HepG2 (cell line): ENCODE measurements around the gene CKAP5. TPM values are rescaled to one million over a fixed set of nuclear protein-coding genes. Genes with fewer than 3 reads are reported as not detected.

Source experiments
- AGO1 ChIP-seq: fragments of 200-400 bp; formaldehyde crosslinking; IDR thresholded peaks from 2 replicates; pipeline ENCODE4 v1.6.1; 2017; ENCODE audit warnings: mild to moderate bottlenecking, low read depth, low read length, moderate library complexity; ENCODE audit not compliant: poor library complexity, severe bottlenecking
- CCAR2 ChIP-seq: fragments of 200-400 bp; formaldehyde crosslinking; optimal IDR thresholded peaks from 2 replicates; pipeline ENCODE3; 2018; ENCODE audit warnings: low read depth, mild to moderate bottlenecking, low read length, moderate library complexity
- HNRNPLL ChIP-seq: fragments of 200-400 bp; formaldehyde crosslinking; IDR thresholded peaks from 2 replicates; pipeline ENCODE4 v1.6.1; 2017; ENCODE audit warnings: mild to moderate bottlenecking, low read depth, low read length; ENCODE audit not compliant: poor library complexity, severe bottlenecking
- HOXA3 ChIP-seq: sonication (generic); formaldehyde crosslinking; IDR thresholded peaks from 2 replicates; pipeline ENCODE4 v1.5.0; 2020; ENCODE audit warnings: missing genetic modification reagents
- NFATC3 ChIP-seq: sonication (generic); formaldehyde crosslinking; IDR thresholded peaks from 2 replicates; pipeline ENCODE4 v1.5.1; 2020; ENCODE audit warnings: mild to moderate bottlenecking, missing genetic modification reagents
- RAD21 ChIP-seq: fragments of 450-650 bp; formaldehyde crosslinking; IDR thresholded peaks from 2 replicates; pipeline ENCODE4 v1.5.0; 2020; ENCODE audit warnings: mild to moderate bottlenecking
- SIN3A ChIP-seq: IDR thresholded peaks from 2 replicates; pipeline ENCODE4 v1.6.1; 2011; ENCODE audit warnings: low read depth, mild to moderate bottlenecking, control low read depth, low read length, borderline replicate concordance
- SNAPC2 ChIP-seq: sonication (generic); formaldehyde crosslinking; IDR thresholded peaks from 2 replicates; pipeline ENCODE4 v1.8.1; 2022; ENCODE audit warnings: mild to moderate bottlenecking, missing genetic modification reagents
- SRSF4 ChIP-seq: fragments of 200-400 bp; formaldehyde crosslinking; IDR thresholded peaks from one replicate; pipeline ENCODE4 v1.6.1; 2018; ENCODE audit warnings: mild to moderate bottlenecking, low read depth, low read length, moderate library complexity; ENCODE audit not compliant: poor library complexity, severe bottlenecking
- ZMYM2 ChIP-seq: sonication (generic); formaldehyde crosslinking; IDR thresholded peaks from 2 replicates; pipeline ENCODE4 v1.8.0; 2022; ENCODE audit warnings: mild to moderate bottlenecking, missing genetic modification reagents
- ZMYM4 ChIP-seq: sonication (generic); formaldehyde crosslinking; IDR thresholded peaks from 2 replicates; pipeline ENCODE4 v1.8.1; 2023; ENCODE audit warnings: mild to moderate bottlenecking, missing genetic modification reagents
- ZNF672 ChIP-seq: sonication (generic); formaldehyde crosslinking; IDR thresholded peaks from 2 replicates; pipeline ENCODE4 v1.8.1; 2022; ENCODE audit warnings: missing genetic modification reagents
- ZNF724P ChIP-seq: sonication (generic); formaldehyde crosslinking; IDR thresholded peaks from 2 replicates; pipeline ENCODE4 v1.8.0; 2022; ENCODE audit warnings: missing genetic modification reagents, borderline replicate concordance
- ZNF737 ChIP-seq: sonication (generic); formaldehyde crosslinking; IDR thresholded peaks from 2 replicates; pipeline ENCODE4 v1.5.0; 2020; ENCODE audit warnings: missing genetic modification reagents, mild to moderate bottlenecking, borderline replicate concordance
- ZNF792 ChIP-seq: IDR thresholded peaks from 2 replicates; pipeline ENCODE4 v1.6.1; 2016
- polyA plus RNA-seq, 8 experiments: library from polyadenylated mRNA; depleted of rRNA in 3 of 8; stranded (reverse) in 7 of 8; unstranded in 1 of 8; fragments of >200 nt; fragmentation: Illumina TruSeq in 4 of 8; extraction: Trizol in 4 of 8; gene quantifications; 2 replicates each; pipeline versions ENCODE4 v1.2.1 to v1.2.3, GENCODE V29; 2011 to 2016; ENCODE audit warnings: low read depth in 4 of 8, missing spikeins in 1 of 8, mixed read lengths in 1 of 8; ENCODE audit not compliant: insufficient read depth in 1 of 8
- total RNA-seq, 5 experiments: library from RNA; depleted of rRNA; stranded (reverse); fragments of >200 nt; fragmentation: Illumina TruSeq; extraction: Trizol; gene quantifications; 2 replicates each; pipeline ENCODE4 v1.2.3, GENCODE V29; 2016; ENCODE audit warnings: low read depth in 1 of 5
- TF ChIP-seq, protein P1 (sequence below): sonication (generic); formaldehyde crosslinking; IDR thresholded peaks from 2 replicates; pipeline ENCODE4 v1.4.0; 2020; ENCODE audit warnings: missing genetic modification reagents
- TF ChIP-seq, protein P2 (sequence below): sonication (generic); formaldehyde crosslinking; IDR thresholded peaks from 2 replicates; pipeline ENCODE4 v1.4.0; 2020; ENCODE audit warnings: missing genetic modification reagents, borderline replicate concordance
- TF ChIP-seq, protein P3 (sequence below): sonication (generic); formaldehyde crosslinking; IDR thresholded peaks from 2 replicates; pipeline ENCODE4 v1.8.0; 2022; ENCODE audit warnings: low read depth, missing genetic modification reagents
- TF ChIP-seq, protein P4 (sequence below): sonication (generic); formaldehyde crosslinking; IDR thresholded peaks from 2 replicates; pipeline ENCODE4 v1.8.0; 2023; ENCODE audit warnings: mild to moderate bottlenecking, missing genetic modification reagents

CKAP5 gene
- total and polyA plus RNA-seq, 2 of the 13 experiments (the other 11 are each of a cell fraction or from before 2014, with no cell fraction given) = 79.2 to 103 TPM

DNA sequence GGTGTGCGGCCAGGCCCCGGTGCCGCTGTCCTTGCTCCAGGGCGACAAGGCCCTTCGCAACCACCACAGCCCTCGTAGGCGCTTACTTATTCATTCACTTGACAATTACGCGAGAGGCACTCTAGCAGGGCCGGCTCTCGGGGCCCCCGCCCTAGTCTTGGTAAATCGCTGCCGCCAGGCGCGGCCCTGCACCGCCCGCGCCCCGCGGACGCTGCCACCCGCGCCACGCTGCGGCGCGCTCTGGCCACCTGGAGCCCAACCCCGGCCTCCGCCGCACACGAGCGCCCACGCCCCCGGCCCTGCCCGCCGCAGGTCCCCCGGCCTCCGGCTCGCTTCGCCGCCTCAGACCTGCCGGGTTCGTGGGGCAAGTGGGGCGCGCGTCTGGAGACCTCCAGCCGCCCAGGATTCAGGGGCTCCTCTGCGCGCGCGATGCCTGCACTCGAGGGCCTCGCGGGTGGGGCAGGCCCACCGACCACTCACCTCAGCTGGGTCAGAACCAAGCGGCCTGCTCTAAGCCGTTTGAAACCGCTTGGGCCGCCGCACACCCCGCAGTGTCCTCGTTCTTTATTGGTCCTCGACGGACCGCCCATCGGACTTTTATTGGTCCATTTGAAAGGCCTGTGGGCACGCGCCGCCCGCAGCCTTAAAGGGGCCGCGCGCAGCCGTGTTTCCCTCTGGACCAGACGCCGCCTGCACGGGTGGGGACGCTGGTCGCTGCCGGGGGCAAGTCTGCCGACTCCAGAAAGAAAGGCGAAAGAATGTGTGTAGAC lies at the start of gene CKAP5 (continued):
- no peak; the same call in 1 of the 2 replicates for TF ChIP-seq RAD21 (CRISPR knock-in tag)
- TF ChIP-seq, protein P1, sequence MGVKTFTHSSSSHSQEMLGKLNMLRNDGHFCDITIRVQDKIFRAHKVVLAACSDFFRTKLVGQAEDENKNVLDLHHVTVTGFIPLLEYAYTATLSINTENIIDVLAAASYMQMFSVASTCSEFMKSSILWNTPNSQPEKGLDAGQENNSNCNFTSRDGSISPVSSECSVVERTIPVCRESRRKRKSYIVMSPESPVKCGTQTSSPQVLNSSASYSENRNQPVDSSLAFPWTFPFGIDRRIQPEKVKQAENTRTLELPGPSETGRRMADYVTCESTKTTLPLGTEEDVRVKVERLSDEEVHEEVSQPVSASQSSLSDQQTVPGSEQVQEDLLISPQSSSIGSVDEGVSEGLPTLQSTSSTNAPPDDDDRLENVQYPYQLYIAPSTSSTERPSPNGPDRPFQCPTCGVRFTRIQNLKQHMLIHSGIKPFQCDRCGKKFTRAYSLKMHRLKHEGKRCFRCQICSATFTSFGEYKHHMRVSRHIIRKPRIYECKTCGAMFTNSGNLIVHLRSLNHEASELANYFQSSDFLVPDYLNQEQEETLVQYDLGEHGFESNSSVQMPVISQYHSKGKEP (CRISPR knock-in tag) = peak; percentile 30; the same call in 1 of the 2 replicates
- TF ChIP-seq SRSF4 = no peak
- no peak for TF ChIP-seq ZNF672 (CRISPR knock-in tag)
- TF ChIP-seq SNAPC2 = 0 out of 2 replicates have a peak, but pooled peaks have one; percentile 86
- TF ChIP-seq, protein P2, sequence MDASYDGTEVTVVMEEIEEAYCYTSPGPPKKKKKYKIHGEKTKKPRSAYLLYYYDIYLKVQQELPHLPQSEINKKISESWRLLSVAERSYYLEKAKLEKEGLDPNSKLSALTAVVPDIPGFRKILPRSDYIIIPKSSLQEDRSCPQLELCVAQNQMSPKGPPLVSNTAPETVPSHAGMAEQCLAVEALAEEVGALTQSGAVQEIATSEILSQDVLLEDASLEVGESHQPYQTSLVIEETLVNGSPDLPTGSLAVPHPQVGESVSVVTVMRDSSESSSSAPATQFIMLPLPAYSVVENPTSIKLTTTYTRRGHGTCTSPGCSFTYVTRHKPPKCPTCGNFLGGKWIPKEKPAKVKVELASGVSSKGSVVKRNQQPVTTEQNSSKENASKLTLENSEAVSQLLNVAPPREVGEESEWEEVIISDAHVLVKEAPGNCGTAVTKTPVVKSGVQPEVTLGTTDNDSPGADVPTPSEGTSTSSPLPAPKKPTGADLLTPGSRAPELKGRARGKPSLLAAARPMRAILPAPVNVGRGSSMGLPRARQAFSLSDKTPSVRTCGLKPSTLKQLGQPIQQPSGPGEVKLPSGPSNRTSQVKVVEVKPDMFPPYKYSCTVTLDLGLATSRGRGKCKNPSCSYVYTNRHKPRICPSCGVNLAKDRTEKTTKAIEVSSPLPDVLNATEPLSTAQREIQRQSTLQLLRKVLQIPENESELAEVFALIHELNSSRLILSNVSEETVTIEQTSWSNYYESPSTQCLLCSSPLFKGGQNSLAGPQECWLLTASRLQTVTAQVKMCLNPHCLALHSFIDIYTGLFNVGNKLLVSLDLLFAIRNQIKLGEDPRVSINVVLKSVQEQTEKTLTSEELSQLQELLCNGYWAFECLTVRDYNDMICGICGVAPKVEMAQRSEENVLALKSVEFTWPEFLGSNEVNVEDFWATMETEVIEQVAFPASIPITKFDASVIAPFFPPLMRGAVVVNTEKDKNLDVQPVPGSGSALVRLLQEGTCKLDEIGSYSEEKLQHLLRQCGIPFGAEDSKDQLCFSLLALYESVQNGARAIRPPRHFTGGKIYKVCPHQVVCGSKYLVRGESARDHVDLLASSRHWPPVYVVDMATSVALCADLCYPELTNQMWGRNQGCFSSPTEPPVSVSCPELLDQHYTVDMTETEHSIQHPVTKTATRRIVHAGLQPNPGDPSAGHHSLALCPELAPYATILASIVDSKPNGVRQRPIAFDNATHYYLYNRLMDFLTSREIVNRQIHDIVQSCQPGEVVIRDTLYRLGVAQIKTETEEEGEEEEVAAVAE (CRISPR knock-in tag) = peak; percentile 100
- no peak for TF ChIP-seq AGO1
- TF ChIP-seq ZNF737 (CRISPR knock-in tag) = no peak
- no peak for TF ChIP-seq NFATC3
- TF ChIP-seq, protein P3, sequence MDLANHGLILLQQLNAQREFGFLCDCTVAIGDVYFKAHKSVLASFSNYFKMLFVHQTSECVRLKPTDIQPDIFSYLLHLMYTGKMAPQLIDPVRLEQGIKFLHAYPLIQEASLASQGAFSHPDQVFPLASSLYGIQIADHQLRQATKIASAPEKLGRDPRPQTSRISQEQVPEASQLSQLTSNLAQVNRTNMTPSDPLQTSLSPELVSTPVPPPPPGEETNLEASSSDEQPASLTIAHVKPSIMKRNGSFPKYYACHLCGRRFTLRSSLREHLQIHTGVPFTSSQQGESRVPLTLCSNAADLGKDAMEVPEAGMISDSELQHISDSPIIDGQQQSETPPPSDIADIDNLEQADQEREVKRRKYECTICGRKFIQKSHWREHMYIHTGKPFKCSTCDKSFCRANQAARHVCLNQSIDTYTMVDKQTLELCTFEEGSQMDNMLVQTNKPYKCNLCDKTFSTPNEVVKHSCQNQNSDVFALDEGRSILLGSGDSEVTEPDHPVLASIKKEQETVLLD (CRISPR knock-in tag) = peak; percentile 69; the same call in 1 of the 2 replicates
- no peak; the same call in 1 of the 2 replicates for TF ChIP-seq HOXA3
- TF ChIP-seq ZMYM2 (CRISPR knock-in tag) = no peak
- TF ChIP-seq SIN3A = peak; percentile 53; the same call in 1 of the 2 replicates
- TF ChIP-seq ZMYM4 (CRISPR knock-in tag) = peak; percentile 99
- peak; percentile 70; the same call in 1 of the 2 replicates for TF ChIP-seq ZNF792 (CRISPR knock-in tag)
- TF ChIP-seq CCAR2 = no peak
- no peak for TF ChIP-seq HNRNPLL
- peak; percentile 60; the same call in 1 of the 2 replicates for TF ChIP-seq ZNF724P
- TF ChIP-seq, protein P4, sequence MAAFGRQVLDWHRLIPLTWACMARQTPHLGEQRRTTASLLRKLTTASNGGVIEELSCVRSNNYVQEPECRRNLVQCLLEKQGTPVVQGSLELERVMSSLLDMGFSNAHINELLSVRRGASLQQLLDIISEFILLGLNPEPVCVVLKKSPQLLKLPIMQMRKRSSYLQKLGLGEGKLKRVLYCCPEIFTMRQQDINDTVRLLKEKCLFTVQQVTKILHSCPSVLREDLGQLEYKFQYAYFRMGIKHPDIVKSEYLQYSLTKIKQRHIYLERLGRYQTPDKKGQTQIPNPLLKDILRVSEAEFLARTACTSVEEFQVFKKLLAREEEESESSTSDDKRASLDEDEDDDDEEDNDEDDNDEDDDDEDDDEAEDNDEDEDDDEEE (CRISPR knock-in tag) = 0 out of 2 replicates have a peak, but pooled peaks have one; percentile 19
